ENCODE data around the gene DIS3. TPM values are rescaled to one million over a fixed set of nuclear protein-coding genes. Genes with fewer than 3 reads are reported as not detected.
"Not testable (repeated sequence)": the region's sequence is repeated elsewhere in the genome, so short reads cannot be mapped to it uniquely, and the experiment has no call there.

Gene DIS3, protein sequence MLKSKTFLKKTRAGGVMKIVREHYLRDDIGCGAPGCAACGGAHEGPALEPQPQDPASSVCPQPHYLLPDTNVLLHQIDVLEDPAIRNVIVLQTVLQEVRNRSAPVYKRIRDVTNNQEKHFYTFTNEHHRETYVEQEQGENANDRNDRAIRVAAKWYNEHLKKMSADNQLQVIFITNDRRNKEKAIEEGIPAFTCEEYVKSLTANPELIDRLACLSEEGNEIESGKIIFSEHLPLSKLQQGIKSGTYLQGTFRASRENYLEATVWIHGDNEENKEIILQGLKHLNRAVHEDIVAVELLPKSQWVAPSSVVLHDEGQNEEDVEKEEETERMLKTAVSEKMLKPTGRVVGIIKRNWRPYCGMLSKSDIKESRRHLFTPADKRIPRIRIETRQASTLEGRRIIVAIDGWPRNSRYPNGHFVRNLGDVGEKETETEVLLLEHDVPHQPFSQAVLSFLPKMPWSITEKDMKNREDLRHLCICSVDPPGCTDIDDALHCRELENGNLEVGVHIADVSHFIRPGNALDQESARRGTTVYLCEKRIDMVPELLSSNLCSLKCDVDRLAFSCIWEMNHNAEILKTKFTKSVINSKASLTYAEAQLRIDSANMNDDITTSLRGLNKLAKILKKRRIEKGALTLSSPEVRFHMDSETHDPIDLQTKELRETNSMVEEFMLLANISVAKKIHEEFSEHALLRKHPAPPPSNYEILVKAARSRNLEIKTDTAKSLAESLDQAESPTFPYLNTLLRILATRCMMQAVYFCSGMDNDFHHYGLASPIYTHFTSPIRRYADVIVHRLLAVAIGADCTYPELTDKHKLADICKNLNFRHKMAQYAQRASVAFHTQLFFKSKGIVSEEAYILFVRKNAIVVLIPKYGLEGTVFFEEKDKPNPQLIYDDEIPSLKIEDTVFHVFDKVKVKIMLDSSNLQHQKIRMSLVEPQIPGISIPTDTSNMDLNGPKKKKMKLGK
- 33.4 and 33.6 TPM in 2 replicates for polyA plus RNA-seq (2014; cell fraction: cytosol; rRNA removed)
- polyA plus RNA-seq (2014; cell fraction: nucleus; rRNA removed), result 35.1 and 35.9 TPM in 2 replicates

DNA sequence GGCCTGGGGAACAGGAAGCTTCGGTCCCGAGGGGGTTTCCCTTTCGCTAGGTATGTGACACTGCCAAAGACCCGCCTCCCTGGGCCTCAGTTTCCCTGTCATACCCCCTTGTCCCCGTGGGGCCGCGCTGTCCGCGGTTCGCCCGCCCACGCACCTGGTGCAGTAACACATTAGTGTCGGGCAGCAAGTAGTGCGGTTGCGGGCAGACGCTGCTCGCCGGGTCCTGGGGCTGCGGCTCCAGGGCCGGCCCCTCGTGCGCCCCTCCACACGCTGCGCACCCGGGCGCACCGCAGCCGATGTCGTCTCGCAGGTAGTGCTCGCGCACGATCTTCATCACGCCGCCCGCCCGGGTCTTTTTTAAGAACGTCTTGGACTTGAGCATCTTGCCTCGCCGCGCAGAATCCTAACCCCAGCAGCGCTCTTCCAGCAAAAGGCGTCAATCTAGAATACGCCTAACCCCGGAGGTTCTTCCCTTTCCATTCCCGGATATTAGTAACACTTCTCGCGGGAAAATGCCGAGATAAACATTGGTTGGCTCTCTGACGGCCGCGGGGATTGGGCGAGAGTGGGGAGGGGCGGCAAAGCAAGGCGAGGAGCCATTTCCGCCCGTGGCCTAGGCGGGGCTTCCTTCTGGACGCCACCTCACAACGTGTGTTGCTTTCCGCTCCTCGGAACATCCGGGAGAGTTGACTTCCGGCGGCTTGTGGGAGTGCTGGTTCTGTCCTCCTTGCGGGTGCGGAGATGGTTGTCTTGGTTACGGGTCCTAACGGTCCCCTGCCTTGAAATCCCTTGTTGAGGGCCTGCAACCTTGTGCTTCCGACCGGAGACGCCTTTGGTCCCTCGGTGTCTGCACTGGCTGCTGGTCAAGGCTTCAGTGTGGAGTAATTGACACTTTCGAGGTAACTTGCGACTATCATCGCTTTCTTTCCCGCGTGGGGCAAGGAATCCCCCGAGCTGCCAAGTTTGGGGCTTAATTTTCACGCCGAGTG is at the start of gene DIS3, which contains the start of gene PIBF1:
TSS of gene DIS3 (minus strand) at position 450 of the 989 bp plus-strand sequence. CDS start at position 382, 68 bp downstream.
TSS of gene PIBF1 (plus strand) at position 683 of the 989 bp plus-strand sequence. CDS start 1,337 bp downstream, outside the sequence.
- peak; percentile 99 for DNase-seq (ENCODE audit: low spot score)

DNA sequence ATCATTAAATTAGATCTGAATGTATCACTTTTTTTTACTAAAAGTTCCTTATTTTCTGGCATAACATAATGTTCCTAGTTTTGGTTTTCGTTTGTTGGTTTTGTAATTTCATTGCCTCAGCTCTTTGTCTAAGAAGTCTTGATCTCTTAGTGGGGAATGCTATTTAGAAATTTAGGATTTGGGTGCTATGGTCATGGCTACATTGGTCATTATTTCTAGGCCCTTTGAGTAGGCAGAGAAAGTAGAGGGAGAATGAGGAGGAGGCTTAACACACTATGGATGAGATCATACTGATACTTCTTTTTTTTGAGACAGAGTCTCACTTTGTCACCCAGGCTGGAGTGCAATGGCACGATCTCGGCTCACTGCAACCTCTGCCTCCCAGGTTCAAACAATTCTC is 42.0 kb upstream of the DIS3 start:
- DNase-seq (ENCODE audit: low spot score), result no peak

DNA sequence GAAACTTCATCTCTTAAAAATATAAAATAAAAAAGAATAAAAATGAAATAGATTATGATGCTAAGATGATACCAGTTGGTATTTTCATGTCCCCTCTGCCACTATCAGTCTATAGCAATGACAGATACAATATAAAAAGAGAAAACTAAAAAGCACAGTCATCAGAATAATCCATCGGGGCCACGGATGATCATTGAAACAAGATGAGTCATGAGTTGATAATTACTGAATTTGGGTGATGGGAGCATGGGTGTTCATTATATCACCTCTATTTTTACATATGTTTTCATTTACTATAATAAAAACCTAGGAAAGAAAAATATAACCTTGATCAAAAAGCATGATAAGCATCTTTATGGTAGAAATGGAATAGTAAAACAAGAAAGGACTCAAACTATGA is 41.4 kb upstream of the DIS3 start:
- DNase-seq (ENCODE audit: low spot score), result no peak

DNA sequence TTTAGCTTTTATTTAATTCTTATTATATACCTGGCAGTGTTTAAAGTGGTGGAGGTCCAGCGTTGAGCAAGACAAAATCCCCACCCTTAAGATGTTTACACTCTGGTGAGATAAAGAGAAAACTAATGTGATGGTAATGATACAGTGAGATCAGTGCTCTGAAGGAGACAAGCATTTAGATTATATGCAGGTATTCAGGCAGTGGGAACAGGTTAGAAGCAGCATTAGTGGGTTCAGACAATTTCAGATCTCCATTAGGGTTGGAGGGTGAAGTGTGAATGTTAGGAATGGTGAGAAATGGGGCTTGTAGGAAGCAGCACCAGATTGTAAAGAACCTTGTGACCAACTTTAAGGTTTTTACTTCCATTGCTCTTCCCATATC is 39.2 kb upstream of the DIS3 start:
- no peak for DNase-seq (ENCODE audit: low spot score)

DNA sequence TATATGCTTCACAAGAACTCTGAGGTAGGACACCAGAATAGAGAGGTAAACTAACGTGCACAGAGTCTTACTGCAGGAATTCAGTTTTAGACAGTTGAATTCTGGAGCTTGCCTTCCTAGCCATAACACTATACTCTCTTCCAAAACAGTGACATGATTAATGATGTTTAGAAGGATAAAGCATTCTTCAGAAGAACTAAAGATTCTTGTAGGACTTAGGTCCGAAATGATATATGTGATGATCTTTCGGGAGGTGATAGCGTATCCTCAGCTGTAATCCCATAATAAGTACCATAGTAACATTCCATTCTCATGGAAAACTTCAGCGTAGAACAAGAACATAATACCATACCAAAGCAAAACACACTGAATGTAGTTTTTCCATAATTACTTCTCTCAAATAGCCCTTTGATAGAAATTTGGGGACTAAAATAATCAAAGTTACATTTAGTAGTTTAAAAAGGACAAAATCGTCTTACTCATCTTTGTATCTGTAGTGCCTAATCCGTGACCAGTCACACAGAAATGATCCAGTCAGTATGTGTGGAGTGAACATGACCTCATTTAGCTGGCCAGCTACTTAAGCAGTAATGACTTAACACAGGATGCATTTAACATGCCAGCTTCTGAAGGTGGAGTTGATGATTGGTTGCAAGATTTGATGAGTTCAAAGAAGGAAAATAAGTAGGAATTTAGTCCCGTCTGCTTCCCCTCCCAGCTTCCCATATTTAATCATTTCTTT is 38.6 kb upstream of the DIS3 start:
- DNase-seq (ENCODE audit: low spot score), result no peak

DNA sequence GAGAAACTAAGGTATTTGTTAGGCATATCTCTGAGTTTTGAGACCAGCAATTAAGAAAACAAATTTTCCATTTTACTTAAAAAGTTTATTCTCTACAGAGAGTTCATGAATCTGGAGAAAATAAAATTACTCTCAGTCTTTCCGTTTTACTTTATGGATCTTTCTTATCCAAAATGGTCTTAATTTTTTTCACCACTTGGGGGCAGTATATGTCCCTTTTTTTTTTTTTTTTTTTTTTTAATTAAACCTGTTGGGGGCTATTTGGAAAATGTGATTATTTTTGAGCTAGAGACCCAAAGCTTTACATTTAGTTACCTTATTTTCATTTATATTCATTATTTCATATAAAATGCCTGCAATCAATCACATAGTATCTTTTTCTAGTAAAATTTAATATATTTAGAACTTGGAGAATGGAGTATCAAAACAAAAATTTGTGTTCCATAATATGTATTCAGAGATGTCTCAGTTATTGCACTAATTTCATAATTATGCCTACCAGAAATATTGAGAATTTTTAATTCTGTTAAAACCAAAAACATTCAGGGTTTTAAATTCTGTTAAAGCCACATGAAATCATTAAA is 27.3 kb upstream of the DIS3 start:
- peak; percentile 32 for DNase-seq (ENCODE audit: low spot score)

DNA sequence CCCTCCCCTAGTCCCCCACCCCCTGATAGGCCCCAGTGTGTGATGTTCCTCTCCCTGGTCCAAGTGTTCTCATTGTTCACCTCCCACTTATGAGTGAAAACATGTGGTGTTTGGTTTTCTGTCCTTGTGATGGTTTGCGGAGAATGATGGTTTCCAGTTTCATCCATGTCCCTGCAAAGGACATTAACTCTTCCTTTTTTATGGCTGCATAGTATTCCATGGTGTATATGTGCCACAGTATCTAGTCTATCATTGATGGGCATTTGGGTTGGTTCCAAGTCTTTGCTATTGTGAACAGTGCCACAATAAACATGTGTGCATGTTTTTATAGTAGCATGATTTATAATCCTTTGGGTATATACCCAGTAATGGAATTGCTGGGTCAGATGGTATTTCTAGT is 24.8 kb upstream of the DIS3 start:
- not testable (repeated sequence) for DNase-seq (ENCODE audit: low spot score)

DNA sequence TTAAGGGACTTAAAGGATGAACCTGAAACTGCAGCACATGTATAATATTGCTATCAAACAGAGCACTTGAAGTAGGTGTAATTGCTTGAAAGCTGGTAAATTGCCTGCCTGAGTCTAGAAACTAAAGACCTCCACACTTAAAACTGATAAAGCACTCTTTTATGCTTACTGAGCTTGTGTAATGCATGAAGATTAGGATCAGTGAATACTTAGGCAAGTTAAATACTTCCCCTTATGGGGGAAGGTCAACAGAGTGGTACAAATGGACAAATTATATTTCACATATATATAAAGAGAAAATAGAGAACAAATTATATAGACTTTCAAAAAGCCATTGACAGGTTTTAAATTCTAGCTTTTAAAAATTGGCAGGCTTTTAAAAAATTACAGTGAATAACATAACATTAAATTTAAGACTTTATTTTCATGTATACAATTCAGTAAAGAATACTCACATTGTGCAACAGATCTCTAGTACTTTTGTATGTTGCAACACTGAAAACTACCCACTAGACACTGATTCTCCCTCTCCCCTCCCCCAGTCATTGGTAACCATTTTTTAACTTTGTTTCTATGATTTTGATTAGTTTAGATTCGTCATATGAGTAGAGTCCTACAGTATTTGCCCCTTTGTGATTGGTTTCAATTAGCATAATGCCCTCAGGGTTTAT is 24.1 kb upstream of the DIS3 start:
- no peak for DNase-seq (ENCODE audit: low spot score)

DNA sequence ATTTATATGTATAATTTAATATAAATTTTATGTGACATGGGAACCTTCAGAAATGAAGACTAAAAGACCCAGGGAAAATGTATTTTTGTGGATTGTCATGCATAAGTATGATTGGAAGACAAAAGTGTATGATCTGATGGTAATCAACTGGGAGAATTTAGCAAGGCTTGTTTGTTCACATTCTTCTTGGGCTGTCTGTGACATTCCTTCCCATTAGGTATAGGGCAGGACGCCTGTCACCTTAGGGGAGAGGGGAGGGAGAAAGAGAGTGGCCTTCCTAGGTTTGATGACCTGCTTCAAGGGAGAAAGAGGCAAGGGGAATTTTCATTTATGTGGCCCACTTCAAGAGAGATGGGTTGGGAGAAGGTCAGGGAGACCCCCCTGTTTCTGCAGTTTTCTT is 22.6 kb upstream of the DIS3 start:
- DNase-seq (ENCODE audit: low spot score), result no peak

DNA sequence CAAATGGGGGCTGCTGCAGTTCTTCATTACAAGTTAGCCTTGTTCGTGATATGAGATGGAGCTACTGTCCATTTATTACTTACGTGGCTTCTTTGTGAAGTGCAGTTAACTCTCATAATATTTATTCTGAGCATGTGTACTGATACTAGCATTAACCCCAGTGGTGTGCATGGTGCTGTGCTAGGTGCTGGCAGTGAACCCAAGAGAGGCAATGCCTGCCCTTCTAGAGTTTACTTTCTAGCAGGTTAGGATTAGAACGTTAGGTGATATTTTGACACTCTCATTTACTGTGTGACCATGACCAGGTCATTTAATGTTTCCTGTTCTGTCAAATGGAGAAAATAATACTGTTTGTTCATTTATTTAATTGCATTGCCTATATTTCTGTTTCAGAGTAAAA is 17.1 kb upstream of the DIS3 start:
- no peak for DNase-seq (ENCODE audit: low spot score)

DNA sequence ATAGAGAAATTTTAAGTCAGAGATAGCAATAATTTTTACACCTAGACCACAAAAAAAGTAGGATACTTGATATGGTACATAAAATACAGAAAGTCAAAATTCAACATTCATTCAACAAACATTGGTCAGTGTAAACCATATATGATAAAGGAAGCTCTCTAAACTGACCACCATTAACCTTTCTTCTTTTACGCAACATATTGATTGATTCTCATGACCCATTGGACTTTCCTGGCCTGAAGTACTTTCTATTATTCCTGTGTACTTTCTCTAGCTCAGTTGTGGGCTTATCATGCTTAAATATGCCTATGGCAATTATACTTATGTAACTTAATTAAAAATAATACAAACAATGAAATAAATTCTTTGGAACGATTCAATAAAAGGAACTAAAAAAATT is 10.9 kb upstream of the DIS3 start:
- DNase-seq (ENCODE audit: low spot score), result no peak

DNA sequence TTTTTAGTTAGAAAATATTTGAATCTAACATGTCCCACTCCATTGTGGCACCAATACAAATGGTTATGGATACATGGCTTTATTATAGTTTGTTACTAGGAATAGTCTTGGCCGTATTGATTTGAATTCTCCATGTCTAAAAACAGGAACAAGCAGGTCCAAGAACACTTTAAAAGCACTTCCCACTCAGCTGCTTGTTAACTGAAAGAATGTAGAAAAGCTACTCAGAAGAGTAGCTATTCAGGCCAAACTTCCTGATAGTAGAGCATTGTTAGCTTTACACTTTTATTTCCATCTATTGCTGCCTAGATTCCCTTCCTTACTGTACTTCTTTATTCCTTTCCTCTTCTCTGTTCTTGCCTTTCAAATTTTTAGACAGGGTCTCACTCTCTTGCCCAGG is 7.1 kb upstream of the DIS3 start:
- no peak for DNase-seq (ENCODE audit: low spot score)

DNA sequence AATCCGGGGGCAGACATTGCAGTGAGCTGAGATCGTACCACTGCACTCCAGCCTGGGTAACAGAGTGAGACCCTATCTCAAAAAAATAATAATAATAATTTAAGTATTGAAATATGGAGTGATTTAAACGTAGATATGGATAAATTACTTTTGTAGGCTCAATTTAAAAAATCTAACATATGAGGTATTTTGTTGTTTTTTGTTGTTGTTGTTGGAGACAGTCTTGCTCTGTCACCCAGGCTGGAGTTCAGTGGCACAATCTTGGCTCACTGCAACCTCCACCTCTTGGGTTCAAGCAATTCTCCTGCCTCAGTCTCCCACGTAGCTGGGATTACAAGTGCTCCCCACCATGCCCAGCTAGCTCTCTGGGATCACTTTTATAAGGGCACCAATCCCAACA is 3.0 kb upstream of the DIS3 start:
- not testable (repeated sequence) for DNase-seq (ENCODE audit: low spot score)

DNA sequence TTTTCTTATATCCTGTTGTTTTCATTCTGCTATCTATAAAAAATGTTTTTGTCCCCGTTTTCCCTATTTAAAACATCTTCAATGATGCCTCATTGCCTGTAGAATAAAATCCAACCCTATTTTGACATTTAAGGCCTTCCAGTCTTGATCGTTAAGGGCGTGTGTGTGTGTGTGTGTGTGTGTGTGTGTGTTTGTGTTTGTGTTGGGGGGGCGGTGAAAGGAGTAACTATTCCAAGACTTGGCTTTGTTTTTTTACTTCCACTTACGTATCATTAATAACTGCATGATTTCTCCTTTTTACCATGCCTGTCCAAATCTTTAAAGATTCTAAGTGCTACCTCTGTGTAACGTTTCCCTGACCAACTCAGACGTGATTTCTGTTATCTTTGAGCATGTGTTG is 1.0 kb upstream of the DIS3 start:
- DNase-seq (ENCODE audit: low spot score), result no peak

DNA sequence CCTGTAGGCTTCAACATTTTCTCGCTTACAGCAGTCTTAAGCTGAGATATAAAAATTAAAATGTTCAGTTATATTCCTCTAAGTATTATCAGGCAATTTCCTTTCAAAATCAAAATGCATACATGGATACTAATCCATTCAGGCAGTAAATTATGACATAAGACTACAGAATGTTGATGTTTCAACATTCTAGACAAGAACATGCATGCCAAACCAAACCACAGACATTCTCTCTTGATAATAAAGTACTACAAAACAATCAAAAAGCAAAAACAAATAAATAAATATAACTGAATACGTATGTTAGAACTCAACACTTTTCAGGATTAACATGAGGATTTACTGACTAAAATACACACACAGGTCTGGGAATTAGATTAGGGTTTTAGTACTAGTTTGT is 7.7 kb downstream of the DIS3 start:
- no peak for DNase-seq (ENCODE audit: low spot score)

DNA sequence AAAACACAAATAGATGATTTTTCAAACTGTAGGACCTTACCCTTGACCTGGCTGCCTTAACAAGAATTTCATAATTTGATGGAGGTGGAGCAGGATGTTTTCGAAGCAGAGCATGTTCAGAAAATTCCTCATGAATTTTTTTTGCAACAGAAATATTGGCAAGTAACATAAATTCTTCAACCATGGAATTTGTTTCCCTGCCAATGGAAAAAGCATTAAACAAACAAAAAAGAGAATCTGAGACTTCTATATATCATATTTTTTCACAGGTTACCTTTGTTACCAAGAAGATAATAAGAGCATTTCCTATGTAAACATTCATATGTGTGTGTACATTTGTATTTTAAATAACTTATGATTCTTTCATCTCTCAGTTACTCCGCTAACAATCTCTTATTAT is 18.3 kb downstream of the DIS3 start:
- no peak for DNase-seq (ENCODE audit: low spot score)

DNA sequence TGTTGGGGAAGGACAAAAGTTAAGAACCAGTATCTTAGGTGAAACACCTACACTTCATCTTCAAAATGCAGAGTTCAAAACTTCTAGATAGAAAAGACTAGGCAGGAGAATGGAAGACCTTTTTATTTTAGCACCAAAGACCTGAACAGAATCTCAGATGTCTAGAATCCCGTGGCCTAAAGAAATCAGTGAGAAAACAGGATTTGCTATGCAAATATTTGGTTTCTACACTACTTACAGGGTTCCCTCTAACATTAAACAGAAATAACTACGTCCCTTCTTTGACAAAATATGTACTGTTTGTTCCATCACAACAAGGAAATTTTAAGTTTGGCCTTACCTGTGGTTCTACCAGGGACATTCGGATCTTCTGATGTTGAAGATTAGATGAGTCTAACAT is 21.5 kb downstream of the DIS3 start:
- no peak for DNase-seq (ENCODE audit: low spot score)

DNA sequence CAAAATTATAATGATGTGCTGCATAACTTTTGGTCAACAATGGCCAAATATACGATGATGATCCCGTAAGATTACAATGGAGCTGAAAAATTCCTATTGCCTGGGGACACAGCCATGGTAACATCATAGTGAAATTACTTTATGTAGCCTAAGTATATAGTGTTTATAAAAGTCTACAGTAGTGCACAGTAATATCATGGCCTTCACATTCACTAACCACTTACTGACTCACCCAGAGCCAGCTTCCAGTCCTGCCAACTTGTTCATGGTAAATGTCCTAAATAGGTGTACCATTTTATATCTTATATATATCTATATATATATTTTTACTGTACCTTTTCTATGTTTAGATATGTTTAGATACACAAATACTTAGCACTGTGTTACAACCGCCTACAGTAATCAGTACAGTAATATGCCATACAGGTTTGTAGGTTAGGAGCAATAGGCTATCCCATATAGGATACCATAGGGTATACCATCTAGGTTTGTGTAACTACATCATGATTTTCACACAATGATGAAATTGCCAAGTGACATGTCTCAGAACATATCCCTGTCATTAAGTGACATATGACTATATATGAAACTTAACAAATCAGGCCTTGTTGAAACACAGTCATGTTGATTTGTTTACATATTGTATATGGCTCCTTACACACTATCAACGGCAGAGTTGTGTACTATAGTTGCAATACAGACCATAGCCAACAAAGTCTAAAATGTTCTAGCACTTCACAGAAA is 23.7 kb downstream of the DIS3 start:
- no peak for DNase-seq (ENCODE audit: low spot score)

DNA sequence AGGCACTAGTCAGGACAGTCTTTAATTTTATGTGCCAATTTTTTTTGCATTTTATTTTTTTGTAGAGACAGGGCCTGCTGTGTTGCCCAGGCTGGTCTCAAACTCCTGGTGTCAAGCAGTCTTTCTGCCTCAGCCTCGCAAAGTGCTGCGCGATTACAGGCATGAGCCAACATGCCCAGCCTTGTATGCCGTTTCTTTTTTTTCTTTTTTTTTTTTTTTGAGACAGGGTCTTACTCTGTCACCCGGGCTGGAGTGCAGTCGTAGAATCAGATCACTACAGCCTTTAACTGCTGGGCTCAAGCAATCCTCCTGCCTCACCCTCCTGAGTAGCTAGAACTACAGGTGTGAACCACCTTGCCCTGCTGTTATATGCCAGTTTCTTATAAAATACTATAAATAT is 27.6 kb downstream of the DIS3 start:
- no peak for DNase-seq (ENCODE audit: low spot score)

All from SK-N-DZ (cell line).